ENCODE data around the gene RRP1.
A peak's percentile ranks its signal among the peaks of the same experiment; 100 is the strongest.

RRP1 gene

DNA sequence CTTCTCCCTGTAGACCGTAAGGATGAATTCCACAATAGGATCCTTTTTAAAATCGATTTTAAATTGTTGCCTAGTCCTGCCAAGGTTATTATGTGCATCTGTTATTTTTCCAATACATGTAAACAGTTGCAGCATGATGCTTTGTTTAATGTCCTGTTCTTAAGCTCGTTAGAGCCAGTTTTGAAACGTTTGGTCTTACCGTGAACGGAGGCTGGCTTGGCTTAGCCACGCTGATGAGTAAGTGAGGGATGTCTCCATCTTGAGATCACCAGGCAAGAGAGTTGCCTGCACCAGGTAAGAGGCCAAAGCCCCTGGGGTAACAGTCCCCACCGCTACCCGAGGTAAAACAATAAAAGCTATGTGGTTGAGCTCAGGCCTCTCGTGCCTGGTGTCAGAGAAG is 30.6 kb upstream of the RRP1 start:
- no peak for DNase-seq

DNA sequence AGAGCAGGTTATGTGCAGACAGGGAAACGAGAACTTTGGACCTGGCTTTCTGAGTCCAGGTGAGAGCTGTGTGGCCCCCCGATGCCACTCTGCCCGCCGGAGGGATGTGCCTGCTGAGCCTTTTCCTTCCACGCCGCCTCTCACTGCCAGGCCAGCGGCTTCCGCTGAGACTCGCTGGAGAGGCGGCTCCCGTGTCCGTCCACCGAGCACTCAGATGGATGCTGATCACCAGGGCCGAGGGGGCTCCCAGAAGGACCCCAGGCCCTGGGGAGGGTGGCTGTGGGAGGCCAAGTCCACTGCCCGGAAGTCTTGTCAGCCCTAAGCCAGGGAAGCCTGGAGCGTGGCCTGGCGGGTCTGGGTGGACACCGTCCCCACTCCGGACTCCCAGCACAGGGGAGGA is 29.7 kb upstream of the RRP1 start:
- DNase-seq: no peak

DNA sequence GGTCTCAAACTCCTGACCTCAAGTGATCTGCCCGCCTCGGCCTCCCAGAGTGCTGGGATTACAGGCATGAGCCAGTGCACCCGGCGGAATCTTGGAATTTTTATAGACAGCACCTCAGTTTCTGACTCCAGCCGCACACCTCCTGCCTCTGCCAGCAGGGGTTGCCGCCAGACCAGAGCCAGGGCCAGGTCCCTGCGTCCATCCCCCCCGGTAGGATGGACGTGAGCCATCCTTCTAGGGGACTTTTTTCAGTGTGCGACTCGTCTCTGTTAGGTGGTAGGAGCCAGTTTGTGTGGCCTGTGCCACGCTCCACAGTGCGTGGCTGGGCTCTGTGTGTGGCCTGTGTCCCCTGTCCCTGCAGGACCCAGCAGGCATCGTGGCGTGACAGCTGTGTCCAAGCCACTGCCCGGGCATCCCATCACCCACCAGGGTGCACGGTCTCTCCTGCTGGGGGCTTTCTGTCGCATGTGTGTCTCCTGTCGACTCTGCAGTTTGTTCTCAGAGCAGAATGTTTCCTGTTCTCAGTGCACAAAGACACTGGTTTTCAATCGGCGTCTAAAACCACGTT is 28.9 kb upstream of the RRP1 start:
- no peak for DNase-seq

DNA sequence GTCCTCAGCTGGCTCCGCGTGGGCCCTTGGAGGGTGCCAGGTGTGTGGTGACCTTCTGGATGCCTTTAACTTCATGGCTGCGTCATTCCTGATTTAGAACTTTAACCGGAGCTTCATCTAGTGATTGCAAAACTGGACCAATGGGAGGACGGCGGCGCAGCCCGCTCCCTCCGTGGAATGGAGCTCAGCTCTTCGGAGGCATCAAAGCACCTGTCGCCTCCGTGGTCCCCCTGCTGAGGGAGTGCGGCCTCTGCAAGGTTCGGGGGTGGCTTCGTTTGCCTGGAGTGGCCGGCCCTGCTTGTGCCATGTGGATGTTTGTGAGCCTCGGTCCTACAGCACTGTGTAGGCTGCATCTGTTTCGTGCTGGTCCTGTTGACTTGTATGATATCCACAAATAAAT is 27.5 kb upstream of the RRP1 start:
- DNase-seq: no peak

DNA sequence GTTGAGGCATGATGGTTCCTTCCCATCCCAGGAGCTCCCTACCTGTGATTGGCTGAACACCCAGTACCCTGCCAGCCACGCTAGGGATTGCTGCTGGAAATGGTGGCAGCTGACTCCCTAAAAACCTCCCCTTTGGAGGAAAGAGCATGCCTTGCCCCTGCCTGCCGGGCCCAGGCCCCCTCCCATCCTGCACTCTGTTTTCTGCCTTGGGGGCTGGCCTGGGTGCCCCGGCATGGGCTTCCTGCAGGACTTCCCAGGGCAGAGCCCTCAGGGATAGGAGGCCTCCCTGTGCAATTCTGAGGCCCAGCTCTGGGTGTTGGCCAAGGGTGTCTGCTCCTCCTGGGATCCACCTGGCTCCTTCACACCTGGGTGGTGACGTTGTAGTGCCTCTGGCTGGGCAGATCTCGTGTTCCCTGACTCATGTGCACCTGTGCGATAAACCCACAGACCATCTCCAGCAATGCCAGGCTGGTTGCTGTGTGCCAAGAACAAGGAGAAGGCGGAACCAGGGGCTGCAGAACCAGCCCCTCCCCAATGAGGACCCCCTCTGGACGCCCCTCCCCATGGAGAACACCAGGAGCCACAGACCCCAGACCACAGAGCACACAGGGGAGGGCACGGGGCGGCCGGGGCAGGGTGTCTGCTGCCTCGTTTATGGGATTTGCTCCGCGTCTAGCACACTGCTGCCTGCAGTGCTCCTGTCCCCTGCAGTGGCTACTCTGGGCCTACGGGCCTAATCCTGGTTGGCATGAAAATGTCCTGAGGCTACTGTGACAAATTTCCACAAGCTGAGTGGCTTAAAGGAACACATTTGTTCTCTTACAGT is 26.9 kb upstream of the RRP1 start:
- DNase-seq: no peak

DNA sequence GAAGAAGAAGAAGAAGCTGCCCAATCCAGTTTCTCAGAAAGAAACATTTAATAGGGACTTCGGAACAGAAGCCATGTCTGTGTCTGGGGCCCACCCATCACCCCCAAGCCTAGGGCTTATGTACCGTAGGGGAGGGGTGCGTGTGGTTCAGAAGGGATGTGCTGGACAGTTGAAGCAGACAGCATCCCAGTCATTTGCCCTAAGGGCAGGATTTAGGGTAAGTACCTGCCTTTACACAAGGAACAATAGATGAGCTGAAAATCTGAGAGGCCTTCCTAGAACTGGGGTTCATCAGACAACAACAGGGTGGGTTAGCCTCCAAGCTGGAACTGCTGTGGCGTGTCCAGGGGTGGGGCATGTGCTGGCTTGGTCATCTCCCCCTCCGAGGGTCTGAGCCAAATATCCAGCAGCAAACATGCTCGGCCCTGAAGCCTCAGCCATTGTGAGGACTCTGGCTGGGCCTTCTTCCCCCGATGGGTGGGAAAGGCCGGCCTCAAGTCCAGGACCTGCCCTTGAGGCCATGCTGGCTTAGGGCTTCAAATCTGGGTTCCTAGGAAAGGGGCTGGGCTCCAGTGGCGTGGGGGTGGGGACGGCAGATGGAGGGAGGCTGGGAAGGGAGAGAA is 25.4 kb upstream of the RRP1 start:
- no peak for DNase-seq

DNA sequence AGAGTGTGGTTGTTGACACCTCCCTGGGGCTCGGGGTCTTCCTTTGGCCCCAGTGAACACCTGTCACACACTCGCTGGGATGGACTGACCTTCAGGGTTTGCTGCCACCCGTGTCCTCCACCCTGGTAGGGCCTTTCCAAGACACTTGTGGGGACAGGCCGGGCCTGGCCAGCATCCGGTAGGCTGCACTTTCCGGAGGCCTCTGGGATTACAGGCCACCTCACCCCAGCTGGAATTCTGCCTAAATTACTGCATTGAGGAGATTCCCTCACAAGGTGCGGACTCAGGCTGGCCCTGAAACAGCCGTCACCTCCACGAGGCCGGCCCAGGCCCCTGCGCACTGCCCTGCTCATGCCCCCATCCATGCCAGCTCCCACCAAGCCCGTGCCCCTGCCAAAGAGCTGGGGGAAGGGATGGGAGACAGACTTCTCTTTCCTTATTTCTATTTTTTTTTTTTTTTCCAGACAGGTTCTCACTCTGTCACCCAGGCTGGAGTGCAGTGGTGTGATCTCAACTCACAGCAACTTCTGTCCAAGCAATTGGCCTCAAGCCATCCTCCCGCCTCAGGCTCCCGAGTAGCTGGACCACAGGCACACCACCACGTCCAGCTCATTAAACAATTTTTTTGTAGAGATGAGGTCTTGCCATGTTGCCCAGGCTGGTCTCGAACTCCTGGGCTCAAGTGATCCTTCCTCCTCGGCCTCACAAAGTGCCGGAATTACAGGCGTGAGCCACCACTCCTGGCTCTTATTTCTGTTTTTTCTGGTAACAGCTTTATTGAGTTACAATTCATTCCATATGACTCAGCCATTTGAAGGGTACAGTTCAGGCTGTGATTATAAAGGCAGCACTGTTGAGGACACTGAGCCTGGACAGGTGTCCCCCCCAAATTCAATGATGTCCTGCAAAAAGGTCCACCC is 24.5 kb upstream of the RRP1 start:
- DNase-seq: no peak

DNA sequence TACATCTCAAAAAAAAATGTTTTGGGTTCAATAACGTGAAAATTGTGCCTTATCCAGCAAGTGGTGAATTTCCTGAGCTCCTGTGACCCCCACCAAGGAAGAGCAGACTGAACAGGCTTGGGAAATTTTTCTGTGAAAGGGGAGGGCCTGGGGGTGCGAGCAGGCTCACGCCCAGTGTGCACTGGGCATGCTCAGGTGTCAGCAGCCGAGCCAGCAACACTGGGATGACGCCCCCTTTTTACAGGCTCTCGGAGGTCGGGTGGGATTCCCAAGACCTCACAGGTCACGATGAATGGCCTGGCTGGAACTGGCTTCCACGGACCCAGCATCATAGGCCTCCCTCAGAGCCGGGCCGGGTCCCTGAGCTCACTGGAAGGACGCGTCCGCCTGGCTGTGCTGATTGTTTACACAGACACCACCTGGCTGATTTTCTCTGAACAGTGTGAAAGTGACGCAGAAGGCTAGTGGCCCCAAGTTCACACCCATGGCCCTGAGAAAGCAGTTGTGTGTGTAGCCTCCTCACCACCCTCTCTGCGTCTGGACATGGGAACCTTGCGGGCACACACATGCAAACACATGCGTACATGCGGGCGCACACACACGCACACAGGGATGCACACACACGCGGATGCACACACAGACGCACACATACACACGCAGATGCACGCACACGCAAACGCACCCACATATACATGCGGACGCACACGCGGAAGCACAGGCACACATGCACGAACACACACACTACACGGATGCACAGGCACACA is 22.5 kb upstream of the RRP1 start:
- DNase-seq: no peak

DNA sequence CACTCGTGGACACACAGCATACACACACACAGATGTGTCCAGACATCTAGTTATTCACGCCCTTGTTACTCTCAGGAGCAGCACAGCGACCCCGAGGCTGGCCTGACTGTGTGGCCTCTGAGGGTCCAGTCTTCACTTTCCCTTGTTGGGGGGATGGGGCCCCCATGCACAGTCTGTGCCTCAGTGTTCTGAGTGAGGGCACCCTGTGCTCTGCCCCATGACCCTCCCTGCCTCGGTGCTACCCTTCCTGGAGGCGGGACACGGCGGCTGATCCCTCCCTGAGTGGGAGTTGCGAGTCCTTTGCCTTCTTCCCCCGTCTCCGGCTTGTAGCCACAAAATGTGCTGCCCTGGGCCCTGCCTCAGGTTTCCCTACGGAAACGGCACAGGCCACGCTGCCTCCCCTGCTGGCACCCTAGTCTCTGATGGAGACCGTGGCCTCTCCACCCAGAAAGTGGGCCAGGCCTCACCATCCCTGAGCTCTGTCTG is 21.8 kb upstream of the RRP1 start:
- DNase-seq: no peak

DNA sequence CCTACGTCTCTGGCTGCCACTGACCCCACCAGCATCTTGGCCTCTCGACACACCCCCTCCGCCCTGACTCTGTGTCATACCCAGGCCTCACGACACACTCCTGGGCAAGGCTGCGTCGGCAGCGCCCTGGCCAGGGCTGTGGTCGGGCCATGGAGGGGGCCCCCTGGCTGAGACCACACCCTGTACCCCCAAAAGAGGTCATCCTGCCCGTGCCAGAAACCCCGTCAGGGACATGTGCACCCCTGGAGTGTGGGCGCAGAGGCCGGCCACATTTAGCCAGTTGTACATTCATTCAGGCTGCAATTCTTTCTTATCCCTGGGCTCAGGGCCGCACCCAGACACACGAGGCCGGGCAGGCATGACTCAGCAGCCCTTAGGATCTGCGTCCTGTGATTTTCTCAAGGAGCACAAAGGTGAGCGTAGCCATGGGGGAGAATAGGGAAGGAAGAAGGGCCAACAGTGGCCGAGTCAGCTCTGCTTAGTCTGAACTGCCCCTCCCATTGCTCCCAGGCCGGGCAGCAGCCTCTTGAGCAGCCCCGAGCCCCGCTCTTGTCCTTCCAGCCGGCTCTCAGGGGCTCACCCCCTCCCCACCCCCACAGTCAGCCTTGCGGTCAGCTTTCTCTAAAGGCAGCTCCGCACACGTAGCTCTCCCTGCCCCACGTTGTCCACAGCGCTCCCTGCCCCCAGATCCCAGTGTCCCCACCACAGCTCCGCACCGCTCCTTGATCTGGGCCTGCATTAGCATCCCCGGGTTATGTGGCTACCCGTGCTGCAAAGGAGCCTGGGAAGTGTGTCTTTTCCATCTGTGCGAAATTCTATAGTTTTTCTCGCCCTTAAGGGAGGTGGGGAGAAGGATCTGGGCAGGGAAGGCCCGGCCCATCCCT is 21.2 kb upstream of the RRP1 start:
- no peak for DNase-seq

DNA sequence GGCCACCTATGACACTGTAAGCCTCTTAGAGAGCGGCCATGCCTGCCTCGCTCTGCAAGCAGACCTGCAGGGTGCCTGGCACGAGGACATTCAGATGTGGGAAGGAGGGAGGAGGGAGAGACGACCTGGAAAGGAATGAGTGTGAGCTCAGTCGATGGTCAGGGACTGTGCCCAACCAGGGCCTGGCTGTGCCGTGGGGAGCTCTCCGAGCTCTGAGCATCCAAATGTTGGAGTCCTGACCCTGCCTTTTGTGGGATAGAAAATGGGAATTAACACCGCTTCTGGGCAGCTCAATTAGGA is 20.6 kb upstream of the RRP1 start:
- DNase-seq: no peak

DNA sequence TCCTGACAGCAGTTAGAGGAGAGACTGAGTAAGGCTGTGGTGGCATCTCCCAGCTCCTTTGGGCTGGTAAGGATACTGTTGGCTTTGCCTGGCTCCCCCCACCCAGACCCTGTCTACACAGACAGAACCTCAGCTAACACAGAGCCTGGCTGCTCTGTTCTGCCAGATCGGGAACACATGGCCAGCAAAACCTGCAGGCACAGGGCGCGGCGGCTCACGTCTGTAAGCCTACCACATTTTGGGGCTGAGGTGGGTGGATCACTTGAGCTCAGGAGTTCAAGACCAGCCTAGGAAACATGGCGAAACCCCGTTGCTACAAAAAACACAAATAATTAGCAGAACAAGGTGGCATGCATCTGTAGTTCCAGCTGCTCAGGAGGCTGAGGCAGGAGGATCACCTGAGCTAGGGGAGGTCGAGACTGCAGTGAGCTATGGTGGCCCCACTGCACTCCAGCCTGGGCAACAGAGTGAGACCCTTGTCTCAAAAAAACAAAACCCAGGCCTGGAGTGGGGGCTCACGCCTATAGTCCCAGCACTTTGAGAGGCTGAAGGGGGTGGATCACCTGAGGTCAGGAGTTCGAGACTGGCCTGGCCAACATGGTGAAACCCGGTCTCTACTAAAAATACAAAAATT is 19.9 kb upstream of the RRP1 start:
- DNase-seq: no peak

DNA sequence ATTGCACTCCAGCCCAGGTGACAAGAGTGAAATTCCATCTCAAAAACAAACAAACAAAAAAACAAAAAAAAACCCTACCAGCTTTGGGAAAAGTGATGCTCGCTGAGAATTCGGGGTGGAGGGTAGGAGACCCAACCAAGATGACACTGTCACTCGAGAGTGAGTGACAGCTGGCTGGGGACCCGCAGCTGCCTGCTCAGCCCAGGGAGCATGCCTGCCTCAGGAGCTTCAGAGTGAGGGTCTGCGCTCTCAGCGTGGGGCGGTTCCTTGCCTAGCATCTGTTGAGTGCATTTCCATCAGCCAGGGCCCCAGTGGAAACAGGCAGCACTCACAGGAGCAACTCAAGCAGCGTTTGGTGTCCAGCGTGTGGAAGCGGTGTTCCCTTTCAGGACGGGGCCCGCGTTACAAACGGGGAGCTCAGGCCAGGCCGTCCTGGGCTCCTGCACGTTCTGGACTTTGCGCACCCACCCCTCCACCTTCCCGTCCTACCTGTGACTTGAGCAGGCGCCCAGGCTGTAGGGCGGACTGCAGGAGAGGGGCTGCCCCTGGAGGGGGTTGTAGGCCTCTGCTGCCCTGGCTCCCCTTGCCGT is 19.2 kb upstream of the RRP1 start:
- no peak for DNase-seq

DNA sequence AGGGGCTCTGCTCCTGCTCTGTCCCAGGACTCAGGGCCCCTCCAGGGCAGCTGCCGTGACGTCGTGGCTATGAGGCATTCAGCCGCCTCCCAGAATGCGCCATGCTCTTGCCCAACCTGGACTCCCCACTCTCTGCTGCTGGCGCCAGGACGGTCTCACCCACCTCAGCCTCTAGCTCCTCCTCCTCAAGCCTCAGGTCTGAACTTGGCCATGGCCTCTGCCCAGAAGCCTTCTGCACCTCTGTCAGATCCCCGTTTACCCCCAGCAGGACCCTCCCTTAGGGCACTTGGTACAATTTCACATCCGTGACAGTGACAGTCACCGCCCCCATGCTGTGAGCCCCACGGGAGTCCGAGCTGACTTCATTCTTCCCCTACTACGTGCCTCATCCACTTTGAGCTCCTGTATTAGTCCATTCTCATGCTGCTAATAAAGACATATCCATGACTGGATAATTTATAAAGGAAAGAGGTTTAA is 18.1 kb upstream of the RRP1 start:
- DNase-seq: no peak

DNA sequence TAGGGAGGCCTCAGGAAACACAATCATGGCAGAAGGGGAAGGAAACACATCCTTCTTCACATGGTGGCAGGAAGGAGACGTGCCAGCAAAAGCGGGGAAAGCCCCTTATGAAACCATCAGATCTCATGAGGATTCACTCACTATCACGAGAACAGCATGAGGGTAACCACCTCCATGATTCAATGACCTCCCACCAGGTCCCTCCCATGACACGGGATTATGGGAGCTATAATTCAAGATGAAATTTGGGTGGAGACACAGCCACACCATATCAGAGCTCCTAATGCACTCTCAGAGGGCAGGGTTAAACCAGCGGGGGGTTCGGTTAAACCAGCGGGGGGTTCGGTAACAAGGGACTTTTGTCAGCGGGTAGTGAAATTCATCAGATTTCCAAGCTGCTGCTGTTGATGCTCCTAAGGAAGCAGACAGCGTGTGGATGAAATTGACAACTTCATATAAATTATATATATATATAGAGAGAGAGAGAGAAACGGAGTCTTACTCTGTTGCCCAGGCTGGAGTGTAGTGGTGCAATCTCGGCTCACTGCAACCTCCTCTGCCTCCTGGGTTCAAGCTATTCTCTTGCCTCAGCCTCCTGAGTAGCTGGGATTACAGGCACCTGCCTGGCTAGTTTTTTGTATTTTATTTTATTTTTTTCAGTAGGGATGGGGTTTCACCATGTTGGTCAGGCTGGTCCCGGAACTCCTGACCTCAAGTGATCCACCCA is 17.5 kb upstream of the RRP1 start:
- no peak for DNase-seq

DNA sequence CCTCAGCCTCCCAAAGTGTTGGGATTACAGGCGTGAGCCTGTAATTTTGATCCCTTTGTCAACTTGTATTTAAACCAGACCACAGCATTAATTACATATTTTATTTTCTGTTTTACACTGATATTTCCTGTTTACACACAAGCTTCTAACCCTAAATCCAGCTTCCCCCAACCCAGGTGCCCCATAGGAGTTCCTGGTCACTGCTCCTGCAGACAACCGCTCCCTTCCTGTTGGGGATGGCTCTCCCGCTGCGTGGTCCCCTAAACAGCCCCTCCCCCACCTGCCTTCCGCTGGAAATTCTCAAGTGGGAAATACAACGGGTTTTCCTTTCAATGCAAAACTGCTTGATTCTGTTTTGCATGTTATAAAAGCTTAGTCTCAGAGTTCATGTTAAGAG is 17.0 kb upstream of the RRP1 start:
- no peak for DNase-seq

DNA sequence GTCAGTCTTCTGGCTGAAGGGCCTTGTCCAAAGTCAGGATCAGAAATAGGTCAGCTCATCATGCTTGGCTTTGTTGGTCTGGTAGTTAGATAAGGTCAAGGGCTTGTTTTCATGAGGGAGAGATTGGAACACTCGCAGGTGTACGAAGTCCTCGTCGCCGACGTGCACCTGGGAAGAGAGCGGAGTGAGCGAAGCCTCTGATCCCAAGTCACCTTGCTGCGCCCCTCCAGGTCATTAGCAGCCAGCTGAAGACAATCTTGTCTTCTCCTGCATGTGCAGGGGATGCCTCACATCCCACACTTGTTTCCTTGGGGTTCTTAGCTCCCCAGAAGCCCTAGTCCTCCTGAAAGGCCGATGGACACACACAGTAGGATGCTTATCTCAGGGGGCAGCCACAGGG is 15.2 kb upstream of the RRP1 start:
- no peak for DNase-seq

DNA sequence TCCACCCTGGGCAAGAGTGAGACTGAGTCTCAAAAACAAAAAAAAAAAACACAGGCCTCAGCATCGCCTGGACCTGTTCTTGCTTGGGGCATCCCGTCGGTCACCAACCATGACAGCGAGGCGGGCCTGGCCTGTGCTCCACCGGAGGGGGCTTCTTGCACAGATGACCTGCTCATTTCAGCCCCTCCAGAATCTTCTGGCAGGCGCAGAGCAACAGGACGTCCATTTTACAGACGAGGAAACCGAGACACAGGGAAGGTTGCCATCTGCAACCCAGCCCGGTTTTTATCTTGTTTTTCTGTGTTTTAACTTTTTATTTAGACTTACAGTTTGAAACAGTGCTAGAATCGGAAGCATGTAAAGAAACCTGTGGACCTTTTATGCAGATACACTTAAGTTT is 14.2 kb upstream of the RRP1 start:
- no peak for DNase-seq

DNA sequence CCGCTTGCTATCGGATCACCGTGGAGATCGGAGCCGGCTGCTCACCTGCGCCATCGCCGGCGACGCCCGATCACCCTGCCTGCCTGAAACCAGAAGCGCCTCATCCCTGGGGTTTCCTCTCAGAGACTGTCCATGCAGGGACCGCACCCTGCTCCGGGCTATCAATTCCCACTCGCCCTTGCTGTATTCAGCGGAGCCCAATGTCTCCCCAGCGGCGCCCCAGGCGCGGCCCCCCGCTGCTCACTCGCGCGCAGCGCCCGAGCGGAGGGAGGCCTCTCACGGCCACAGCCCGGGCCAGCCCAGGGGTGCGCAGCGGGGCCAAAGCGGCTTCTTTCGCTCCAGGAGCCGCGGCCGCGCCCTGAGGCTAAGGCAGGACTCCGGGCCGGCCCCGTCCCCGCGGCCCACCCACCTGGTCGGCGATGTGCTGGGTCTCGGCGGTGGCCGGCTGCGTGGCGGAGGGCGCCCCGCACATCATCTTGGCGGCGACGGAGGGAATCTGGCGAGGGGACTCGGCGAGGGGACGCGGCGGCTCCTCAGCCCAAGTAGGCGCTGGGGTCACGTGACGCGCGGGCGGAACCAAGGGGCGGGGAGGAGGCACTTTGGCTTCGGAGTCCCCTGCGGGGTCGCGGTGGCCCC is 13.5 kb upstream of the RRP1 start, which contains the start of gene CSTB:
Gene CSTB (minus strand): TSS at position 514 of the 636 bp plus-strand sequence. CDS start 39 bp downstream, at position 475.
- peak; percentile 96 for DNase-seq

Data from activated CD8-positive, alpha-beta memory T cell treated with anti-CD3 and anti-CD28 coated beads for 24 hours (primary cell).